Fibroblast of the conjunctiva (primary cell): ENCODE results near the gene CERK.

ENCODE experiments used
- DNase-seq: peaks from one replicate; pipeline ENCODE4 v3.0.0-alpha.2; 2010; ENCODE audit warnings: low read depth

CERK gene

GRCh38 chr22:46699091-46699490 is 39.0 kb downstream of the CERK start:
- DNase-seq: no peak

DNA sequence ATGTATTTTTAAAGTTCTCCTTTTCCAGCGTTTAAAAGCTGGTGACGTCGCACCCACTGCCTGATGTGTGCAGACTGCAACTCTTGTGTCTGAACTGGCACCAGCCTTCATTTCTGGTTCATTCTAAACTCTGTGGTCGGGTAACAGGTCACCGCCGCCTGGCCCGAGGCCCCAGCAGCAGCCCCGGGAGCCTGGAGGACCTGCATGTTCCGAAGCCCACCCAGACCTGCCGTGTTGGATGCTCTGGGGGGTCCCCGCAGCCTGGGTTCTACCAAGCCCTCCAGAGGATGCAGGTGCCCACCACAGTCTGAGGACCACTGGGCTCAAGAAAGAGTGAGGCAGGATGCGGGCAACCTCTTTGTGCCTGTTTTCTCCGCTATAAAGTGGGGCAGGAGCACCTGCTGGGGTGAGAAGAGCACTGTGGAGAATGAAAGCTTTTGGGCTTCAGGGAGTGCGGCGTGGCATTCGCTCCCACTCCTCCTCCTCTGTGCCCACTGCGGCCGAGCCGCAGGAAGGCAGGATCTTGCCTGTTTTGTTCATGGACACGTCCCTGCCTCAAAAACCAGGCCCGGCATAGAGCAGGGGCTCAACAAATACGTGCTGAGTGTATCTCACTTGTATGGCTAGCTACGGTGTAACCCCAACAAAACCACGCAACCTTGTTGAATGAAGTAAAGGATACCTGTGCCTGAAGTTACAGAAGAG is 40.1 kb downstream of the CERK start:
- DNase-seq: no peak

GRCh38 chr22:46696614-46697013 is 41.4 kb downstream of the CERK start:
- DNase-seq: no peak

DNA sequence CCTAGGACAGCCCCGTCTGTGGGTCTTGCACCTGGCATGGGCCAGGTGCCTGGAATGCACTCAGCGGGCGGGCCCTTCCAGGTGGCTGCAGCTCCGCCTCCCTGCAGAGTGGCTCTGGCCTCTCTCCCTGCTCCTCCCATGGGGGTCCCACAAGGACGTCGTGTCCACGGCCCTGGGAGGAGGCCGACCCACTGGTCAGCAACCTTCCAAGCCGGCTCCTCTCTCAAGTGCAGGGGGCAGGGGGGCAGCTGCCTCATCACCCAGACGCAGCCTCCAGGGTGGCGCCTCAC is 41.9 kb downstream of the CERK start:
- no peak for DNase-seq

- DNase-seq: no peak
Measured at GRCh38 chr22:46695346-46696228, 42.5 kb downstream of the CERK start.

GRCh38 chr22:46694416-46695170 is 43.5 kb downstream of the CERK start:
- no peak for DNase-seq

DNA sequence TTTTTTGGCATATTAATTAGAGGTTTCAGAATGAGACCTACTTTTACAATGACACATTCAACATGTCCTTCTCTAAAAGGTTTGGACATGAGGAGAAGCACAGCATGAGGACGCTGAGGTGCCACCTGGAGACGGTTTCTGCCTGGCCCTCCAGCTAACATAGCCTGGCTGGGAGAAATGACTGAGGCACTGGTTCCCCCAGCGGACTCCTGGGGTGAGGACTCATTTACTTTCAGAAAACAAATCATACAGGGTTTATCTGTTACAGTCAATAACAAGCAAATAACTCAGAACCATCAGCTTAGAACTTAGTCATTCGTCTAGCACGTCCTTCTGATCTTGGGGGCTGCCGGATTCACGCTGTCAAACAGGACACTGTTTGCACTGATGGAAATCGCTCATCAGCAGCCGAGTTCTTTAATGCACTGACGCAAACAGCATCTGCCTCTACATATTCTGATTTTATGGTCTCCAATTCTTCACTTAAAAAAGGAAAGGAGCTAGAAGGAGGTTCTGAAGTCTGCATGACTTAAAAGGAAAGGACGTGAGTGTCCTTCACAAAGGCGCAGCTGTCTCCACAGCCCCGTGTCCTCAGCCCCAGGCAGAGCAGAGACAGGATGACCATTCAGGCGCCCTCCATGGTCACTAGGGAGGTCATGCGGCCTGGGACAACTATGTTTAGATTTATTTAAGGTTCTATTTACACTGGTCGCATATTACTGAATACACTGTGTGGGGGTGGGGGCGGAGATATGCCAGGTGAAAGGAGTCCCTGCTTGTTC is 44.2 kb downstream of the CERK start:
- DNase-seq: no peak

- no peak for DNase-seq
Measured at GRCh38 chr22:46691571-46691970, 46.5 kb downstream of the CERK start.

- no peak for DNase-seq
Measured at GRCh38 chr22:46690146-46690545, 47.9 kb downstream of the CERK start.

- DNase-seq: no peak
Measured at GRCh38 chr22:46688949-46689348, 49.1 kb downstream of the CERK start.

DNA sequence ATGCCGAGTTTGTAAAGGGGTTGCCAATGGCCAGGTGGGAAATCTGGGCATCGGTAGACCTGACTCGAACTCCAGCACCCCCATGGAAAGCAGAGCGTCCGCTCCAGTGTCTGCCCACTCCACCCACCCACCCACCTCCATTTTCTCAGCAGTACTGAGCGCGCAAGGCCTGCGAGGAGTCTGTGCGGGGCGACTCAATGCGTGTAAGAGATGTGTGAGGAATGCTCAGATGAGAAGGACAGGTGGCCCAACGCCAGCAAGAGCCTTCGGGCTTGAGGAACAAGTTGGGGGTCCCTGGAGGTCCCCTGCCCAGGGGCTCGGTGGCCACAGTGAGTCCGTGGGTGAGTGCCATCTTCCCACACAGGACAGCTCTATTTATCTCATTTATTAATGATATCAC is 50.6 kb downstream of the CERK start:
- no peak for DNase-seq

DNA sequence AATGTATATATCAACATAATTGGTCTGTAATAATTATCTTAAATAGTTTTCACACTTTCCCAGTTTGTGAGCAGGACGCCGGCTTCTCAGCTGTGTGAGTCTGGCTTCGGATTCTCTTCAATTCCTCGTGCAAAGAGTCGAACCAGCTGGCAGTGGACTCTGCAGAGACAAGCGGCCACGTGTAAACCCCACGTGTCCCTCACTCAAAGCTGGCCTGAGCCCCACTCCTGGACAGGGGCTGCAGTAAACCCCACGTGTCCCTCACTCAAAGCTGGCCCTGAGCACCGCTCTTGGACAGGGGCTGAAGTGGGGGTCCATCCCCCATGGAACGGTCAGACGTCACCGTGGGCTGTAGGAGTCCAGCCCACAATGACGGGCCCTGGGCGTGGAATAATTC is 51.0 kb downstream of the CERK start:
- no peak for DNase-seq

DNA sequence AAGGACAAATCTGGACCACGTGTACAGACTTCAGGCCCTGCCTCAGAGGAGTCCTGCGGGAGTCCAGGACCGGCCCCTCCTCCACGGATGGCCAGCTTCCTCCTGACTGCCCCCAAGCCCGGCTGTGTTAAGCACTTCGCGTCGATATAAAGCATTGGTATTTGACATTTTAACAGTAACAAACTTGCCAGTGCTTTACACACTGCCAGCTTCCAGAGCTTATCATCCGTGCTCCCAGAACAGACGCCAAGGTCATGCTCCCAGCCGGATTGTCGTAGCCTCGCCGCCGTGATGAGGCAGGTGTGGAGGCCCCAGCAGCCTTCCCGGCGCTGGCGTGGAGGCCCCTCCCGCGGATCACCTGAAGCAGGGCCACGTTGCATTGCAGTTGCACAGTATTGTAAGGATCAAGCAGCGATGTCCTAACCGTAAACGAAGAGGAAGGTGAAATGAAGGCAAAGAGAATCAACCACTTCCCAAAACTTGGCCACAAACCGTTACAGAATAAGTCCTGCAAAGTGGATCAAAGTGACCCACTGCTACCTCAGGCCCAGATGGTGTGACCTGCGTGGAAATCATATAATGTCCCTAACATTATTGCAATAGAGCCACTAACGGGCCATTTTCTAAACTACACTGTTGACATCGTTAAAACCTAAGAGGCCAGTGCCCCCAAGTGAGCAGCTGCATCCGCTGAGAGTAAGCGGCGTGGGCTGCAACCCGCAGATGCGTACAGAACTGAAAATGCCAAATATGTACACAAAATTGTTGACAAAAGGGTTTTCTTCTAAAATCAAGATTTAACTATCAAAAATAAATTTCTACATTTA is 51.6 kb downstream of the CERK start:
- DNase-seq: no peak

DNA sequence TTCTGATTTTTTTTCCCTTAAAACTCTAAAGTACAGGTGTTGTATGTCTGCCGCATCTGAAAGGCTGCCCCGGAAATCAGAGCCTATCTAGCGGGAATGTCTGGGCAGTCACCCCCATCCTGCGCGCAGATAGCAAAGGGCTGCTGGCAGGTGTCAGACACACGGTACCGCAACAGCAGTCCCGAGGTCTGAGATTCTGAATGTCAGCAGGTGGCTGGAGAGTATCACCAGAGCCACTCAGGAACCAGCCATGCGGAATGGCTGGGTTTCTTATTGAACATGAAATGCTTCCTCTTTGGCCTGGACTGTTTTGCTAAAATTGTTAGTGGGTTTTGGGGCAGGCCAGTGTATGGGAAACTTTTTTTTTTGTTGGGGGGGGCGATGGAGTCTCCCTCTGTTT is 53.3 kb downstream of the CERK start:
- DNase-seq: no peak

- no peak for DNase-seq
Measured at GRCh38 chr22:46682011-46682731, 55.9 kb downstream of the CERK start.

DNA sequence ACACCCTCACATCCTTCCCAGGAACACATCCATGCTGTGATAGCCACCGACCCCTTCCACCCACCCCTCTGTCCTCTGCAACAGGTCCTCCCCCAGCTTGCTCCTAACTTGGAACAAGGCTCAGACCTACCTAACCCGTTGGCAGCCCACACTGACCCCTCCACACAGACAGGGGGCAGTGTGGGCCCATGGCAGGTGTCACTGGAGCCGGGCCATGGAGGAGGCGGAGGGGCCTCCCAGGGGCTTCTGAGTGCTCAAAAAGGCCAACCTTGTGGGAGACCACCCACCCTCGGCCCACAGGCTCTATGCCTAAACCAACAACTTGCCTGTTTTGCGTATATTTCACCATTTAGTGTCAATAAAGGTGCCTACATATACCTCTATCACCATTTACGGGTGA is 57.0 kb downstream of the CERK start:
- no peak for DNase-seq

DNA sequence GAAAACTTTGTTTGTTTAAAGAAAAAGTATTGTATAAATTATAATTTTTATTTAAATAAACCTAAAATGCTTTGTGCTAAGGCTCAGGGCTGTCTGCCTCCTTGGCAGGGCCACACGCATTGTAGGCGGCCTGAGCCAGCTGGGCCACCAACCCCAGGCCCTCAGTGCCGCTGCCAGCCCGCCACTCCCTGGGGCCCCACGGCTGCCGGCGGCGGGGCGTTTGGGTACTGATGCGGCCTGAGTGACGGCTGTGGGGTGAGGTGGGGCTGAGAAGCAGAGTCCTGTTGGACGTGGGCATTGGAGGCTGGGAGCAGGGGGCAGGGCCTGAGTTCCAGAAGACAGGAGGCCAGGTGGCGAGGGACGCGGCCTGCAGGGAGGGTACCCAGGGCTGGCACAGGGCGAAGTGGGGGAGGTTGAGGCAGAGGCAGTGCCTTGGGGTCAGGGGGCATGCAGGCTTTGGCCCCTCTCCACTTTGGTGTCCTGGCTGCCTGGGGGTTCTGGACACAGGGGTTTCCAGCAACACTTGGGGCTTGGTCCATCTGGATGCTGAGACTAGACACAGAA is 58.3 kb downstream of the CERK start:
- DNase-seq: no peak

- DNase-seq: no peak
Measured at GRCh38 chr22:46678785-46679700, 59.0 kb downstream of the CERK start.

DNA sequence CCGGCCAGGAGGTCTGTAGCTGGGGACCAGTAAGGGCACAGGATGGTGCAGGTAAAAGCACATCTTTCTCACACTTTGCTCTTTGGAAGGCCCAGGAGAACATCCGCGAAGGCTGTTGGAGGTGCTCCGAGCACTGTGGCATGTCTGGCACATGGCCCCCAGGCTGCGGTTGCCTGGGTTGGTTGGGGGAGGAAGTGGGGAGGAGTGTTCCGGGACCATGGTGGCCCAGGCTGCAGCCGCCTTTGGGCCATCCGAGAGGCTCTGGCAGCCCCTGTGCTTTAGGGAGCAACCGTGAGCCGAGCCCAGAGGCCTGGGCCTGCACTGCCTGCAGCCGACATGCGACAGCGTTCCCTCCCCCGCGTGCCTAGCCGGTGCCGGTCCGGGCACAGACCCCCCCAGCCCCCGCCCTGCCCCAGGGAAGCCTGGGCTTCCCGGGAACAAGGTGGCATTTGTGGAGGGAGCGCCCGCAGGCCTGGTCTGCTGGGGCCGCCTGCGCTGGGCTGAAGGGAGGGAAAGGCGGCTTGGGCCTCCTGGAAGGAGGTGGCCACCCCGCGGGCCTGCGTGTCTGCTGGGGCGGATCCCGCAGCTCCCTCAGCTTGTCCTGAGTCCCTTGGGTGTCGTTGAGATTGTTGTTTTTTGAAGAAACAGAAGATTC is 59.9 kb downstream of the CERK start:
- no peak for DNase-seq
